ENCODE results near the gene NEO1. TPM values are rescaled to one million over a fixed set of nuclear protein-coding genes. Genes with fewer than 3 reads are reported as not detected.

The NEO1 gene
- polyA plus RNA-seq, 4 donors, result 8.4 to 162 (median 21.7) TPM

DNA sequence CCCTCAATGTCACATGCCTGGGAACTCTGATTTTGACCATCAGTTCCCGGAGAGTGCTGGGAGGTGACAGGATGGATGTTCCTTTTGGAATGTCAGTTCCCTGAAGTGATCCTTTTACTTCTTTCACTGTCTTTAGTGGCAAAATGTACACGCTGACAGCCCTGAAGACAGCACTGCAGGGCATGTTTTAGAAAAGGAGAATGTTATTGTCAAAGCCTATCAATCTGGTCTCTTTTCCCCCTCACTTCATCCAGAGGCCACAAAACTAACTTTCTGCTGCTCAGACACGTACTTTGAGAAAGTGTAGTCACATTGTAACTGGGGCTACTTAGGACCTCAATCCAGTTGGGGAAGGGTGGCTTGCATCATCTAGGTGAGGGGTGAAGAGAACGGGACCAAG lies 14.0 kb upstream of the NEO1 start:
- H3K4me3 ChIP-seq (ENCODE audit: low read depth in 1 of 3, low read length in 3 of 3), result no peak overlapping the region
- no peak for FAIRE-seq
- no peak overlapping the region for H3K27ac ChIP-seq (ENCODE audit: low read depth in 1 of 3, low read length in 2 of 3)
- H3K4me1 ChIP-seq (ENCODE audit: control insufficient read depth in 3 of 3, insufficient read depth in 2 of 3, low read depth in 1 of 3, low read length in 2 of 3), result peaks cover 0 to 16% (median 0%) of the 10 kb centered on the region in 3 donors
- no peak for DNase-seq
- H3K27me3 ChIP-seq (ENCODE audit: control insufficient read depth in 3 of 3, insufficient read depth in 3 of 3, low read length in 3 of 3), result no peaks in the 10 kb centered on the region
- peaks cover 0 to 3% of the 10 kb centered on the region in 2 donors for H3K9me3 ChIP-seq (ENCODE audit: control insufficient read depth in 2 of 2, insufficient read depth in 1 of 2, low read depth in 1 of 2, low read length in 1 of 2)
- H3K36me3 ChIP-seq (ENCODE audit: control insufficient read depth in 3 of 3, insufficient read depth in 2 of 3, low read depth in 1 of 3, low read length in 3 of 3), result no peaks in the 10 kb centered on the region
- WGBS, 3 donors, result 75 to 82% (median 78%) methylated on average over 4 of the region's 4 CpGs

DNA sequence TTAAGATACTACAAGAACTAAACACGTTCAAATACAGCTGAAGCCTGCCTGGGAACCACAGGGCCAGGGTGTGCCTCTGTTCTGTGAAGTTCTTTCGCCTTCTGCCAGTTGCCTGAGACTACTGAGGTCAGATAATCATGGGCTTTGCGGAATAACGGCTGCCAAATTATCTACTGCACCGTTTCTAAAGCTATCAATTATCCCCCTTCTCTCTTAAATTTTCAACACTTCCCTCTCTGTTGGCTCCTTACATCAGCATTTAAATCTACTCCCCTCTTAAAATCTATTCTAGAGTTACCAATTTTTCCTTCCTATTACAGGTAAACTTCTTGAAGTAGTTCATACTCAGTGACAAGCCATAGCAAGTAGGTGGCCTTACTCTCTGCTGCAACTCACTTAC lies 6.2 kb upstream of the NEO1 start:
- Histone ChIP-seq H3K4me1 (ENCODE audit: control insufficient read depth in 3 of 3, insufficient read depth in 2 of 3, low read depth in 1 of 3, low read length in 2 of 3) (no peaks in the 10 kb centered on the region), H3K4me3 (ENCODE audit: low read depth in 1 of 3, low read length in 3 of 3) (no peak overlapping the region), H3K27me3 (ENCODE audit: control insufficient read depth in 3 of 3, insufficient read depth in 3 of 3, low read length in 3 of 3) (no peaks in the 10 kb centered on the region), H3K27ac (ENCODE audit: low read depth in 1 of 3, low read length in 2 of 3) (no peak overlapping the region), H3K36me3 (ENCODE audit: control insufficient read depth in 3 of 3, insufficient read depth in 2 of 3, low read depth in 1 of 3, low read length in 3 of 3) (no peaks in the 10 kb centered on the region), H3K9me3 (ENCODE audit: control insufficient read depth in 2 of 2, insufficient read depth in 1 of 2, low read depth in 1 of 2, low read length in 1 of 2) (peaks cover 0 to 3% of the 10 kb centered on the region in 2 donors)
- DNase-seq (no peak), FAIRE-seq (no peak)
- 68 to 70% (median 69%) methylated on average over 5 of the region's 5 CpGs for WGBS, 3 donors

GRCh38 chr15:73047882-73048281 lies 4.4 kb upstream of the NEO1 start:
- H3K27ac ChIP-seq (ENCODE audit: low read depth in 1 of 3, low read length in 2 of 3), result no peak overlapping the region
- H3K9me3 ChIP-seq (ENCODE audit: control insufficient read depth in 2 of 2, insufficient read depth in 1 of 2, low read depth in 1 of 2, low read length in 1 of 2), result peaks cover 0 to 1% of the 10 kb centered on the region in 2 donors
- no peak overlapping the region for H3K4me3 ChIP-seq (ENCODE audit: low read depth in 1 of 3, low read length in 3 of 3)
- WGBS, 3 donors, result 75 to 86% (median 85%) methylated on average over 6 of the region's 6 CpGs
- no peaks in the 10 kb centered on the region for H3K27me3 ChIP-seq (ENCODE audit: control insufficient read depth in 3 of 3, insufficient read depth in 3 of 3, low read length in 3 of 3)
- DNase-seq, result no peak
- H3K4me1 ChIP-seq (ENCODE audit: control insufficient read depth in 3 of 3, insufficient read depth in 2 of 3, low read depth in 1 of 3, low read length in 2 of 3), result no peaks in the 10 kb centered on the region
- no peaks in the 10 kb centered on the region for H3K36me3 ChIP-seq (ENCODE audit: control insufficient read depth in 3 of 3, insufficient read depth in 2 of 3, low read depth in 1 of 3, low read length in 3 of 3)
- FAIRE-seq, result no peak

DNA sequence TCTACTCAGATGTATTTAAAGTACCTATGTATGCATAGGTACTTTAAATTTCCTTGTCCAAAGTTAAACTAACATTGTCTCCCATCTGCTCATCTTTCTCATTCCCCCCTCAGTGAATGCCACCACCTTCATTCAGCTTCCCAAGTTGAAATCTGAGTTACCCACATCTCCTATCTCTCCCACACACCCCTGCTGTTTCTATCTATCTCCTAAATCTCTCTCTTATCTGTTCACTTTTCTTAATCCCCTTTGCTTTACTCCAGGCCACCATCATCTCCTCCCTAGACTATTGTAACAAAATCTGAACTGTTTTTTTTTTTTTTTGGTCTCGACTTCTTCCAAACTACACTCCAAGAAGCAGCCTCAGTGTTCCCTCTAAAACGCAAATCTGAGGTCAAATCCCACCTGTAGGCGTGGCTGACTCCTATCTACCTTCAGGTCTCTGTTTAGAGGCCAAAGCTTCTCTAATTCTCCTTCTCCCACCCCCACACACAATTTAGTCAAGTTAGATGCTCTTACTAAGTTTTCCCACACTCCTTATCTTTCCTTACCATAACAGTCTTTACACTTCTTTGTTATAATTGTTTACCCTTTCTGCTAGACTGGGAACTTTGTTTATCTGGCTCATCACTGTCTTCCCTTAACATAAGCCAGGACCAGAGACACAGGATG lies 3.5 kb upstream of the NEO1 start:
- 41 to 53% (median 52%) methylated on average over 3 of the region's 3 CpGs for WGBS, 3 donors
- no peaks in the 10 kb centered on the region for H3K4me1 ChIP-seq (ENCODE audit: control insufficient read depth in 3 of 3, insufficient read depth in 2 of 3, low read depth in 1 of 3, low read length in 2 of 3)
- no peak overlapping the region for H3K4me3 ChIP-seq (ENCODE audit: low read depth in 1 of 3, low read length in 3 of 3)
- H3K27ac ChIP-seq (ENCODE audit: low read depth in 1 of 3, low read length in 2 of 3), result no peak overlapping the region
- H3K9me3 ChIP-seq (ENCODE audit: control insufficient read depth in 2 of 2, insufficient read depth in 1 of 2, low read depth in 1 of 2, low read length in 1 of 2), result no peaks in the 10 kb centered on the region
- DNase-seq (no peak), FAIRE-seq (no peak)
- no peaks in the 10 kb centered on the region for H3K27me3 ChIP-seq (ENCODE audit: control insufficient read depth in 3 of 3, insufficient read depth in 3 of 3, low read length in 3 of 3)
- no peaks in the 10 kb centered on the region for H3K36me3 ChIP-seq (ENCODE audit: control insufficient read depth in 3 of 3, insufficient read depth in 2 of 3, low read depth in 1 of 3, low read length in 3 of 3)

DNA sequence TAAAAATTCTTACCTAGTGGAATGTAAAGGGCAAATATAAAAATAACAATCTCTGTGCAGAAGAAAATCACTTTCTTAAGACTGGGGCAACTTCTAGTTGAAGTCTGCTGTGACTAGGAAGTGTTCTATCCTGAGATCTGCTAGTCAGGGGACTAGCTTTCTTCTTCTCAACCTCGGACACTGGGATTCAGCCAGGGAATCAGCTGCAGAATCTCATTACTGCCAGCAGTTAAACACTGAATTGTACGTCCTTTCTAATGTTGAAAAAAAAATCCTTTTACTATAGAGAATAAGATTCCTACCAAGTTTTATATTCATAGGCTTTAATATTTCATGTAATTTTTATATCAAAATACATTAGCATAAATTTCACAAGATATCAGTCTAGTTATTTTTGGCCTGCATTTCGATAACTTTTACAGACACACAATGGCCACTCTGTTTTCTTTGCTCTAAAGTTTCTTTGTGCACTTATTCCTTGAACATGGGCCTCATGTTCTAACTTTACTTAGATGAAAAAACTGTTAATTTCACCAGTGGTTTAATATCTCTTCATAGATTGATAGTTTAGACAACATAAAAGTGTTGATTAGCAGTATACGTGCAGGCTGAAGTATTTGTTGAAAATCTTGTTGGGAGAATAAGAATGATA lies 2.6 kb upstream of the NEO1 start:
- Histone ChIP-seq H3K4me1 (ENCODE audit: control insufficient read depth in 3 of 3, insufficient read depth in 2 of 3, low read depth in 1 of 3, low read length in 2 of 3) (no peaks in the 10 kb centered on the region), H3K27me3 (ENCODE audit: control insufficient read depth in 3 of 3, insufficient read depth in 3 of 3, low read length in 3 of 3) (no peaks in the 10 kb centered on the region), H3K4me3 (ENCODE audit: low read depth in 1 of 3, low read length in 3 of 3) (no peak overlapping the region), H3K36me3 (ENCODE audit: control insufficient read depth in 3 of 3, insufficient read depth in 2 of 3, low read depth in 1 of 3, low read length in 3 of 3) (no peaks in the 10 kb centered on the region), H3K27ac (ENCODE audit: low read depth in 1 of 3, low read length in 2 of 3) (no peak overlapping the region), H3K9me3 (ENCODE audit: control insufficient read depth in 2 of 2, insufficient read depth in 1 of 2, low read depth in 1 of 2, low read length in 1 of 2) (no peaks in the 10 kb centered on the region)
- FAIRE-seq (no peak), DNase-seq (no peak)
- 70 to 90% (median 78%) methylated on average over 4 of the region's 4 CpGs for WGBS, 3 donors

- Histone ChIP-seq H3K27ac (ENCODE audit: low read depth in 1 of 3, low read length in 2 of 3) (peak overlapping the region in 2 of 3 donors; percentile 96 to 97), H3K4me1 (ENCODE audit: control insufficient read depth in 3 of 3, insufficient read depth in 2 of 3, low read depth in 1 of 3, low read length in 2 of 3) (peaks cover 0 to 3% (median under 1%) of the 10 kb centered on the region in 3 donors), H3K27me3 (ENCODE audit: control insufficient read depth in 3 of 3, insufficient read depth in 3 of 3, low read length in 3 of 3) (no peaks in the 10 kb centered on the region), H3K36me3 (ENCODE audit: control insufficient read depth in 3 of 3, insufficient read depth in 2 of 3, low read depth in 1 of 3, low read length in 3 of 3) (no peaks in the 10 kb centered on the region), H3K9me3 (ENCODE audit: control insufficient read depth in 2 of 2, insufficient read depth in 1 of 2, low read depth in 1 of 2, low read length in 1 of 2) (no peaks in the 10 kb centered on the region), H3K4me3 (ENCODE audit: low read depth in 1 of 3, low read length in 3 of 3) (peak overlapping the region in 2 of 3 donors; percentile 85 to 98)
- FAIRE-seq, result no peak
- 19 to 25% (median 24%) methylated on average over 10 of the region's 10 CpGs for WGBS, 3 donors
- peak in 1 of 2 donors; percentile 31 for DNase-seq
These were observed 1.5 kb upstream of the NEO1 start for GRCh38 chr15:73050561-73051295.

DNA sequence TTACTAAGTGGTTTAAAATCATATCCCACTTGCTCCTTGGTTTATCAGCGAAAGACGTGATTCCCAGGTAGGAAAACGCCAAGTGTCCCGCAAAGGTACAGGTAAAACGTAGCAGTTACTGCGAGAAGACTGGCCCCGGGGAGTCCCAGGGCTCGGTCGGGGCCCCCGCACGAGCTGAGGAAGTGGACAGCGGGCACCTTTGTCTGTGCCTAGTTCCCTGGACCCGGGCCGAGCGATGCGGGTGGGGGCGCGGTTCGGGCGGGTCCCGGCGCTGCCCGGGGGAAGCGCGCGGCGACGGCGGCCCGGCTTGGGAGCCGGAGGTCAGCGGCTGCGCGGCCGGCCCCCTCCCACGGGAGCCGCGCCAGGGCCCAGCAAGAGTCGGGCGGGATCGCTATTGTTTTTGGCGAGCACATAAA lies 864 bp upstream of the NEO1 start:
- Histone ChIP-seq H3K4me1 (ENCODE audit: control insufficient read depth in 3 of 3, insufficient read depth in 2 of 3, low read depth in 1 of 3, low read length in 2 of 3) (peaks cover 0 to 4% (median 3%) of the 10 kb centered on the region in 3 donors), H3K9me3 (ENCODE audit: control insufficient read depth in 2 of 2, insufficient read depth in 1 of 2, low read depth in 1 of 2, low read length in 1 of 2) (no peaks in the 10 kb centered on the region), H3K36me3 (ENCODE audit: control insufficient read depth in 3 of 3, insufficient read depth in 2 of 3, low read depth in 1 of 3, low read length in 3 of 3) (no peaks in the 10 kb centered on the region), H3K4me3 (ENCODE audit: low read depth in 1 of 3, low read length in 3 of 3) (peak overlapping the region; percentile 48 to 98 (median 85)), H3K27ac (ENCODE audit: low read depth in 1 of 3, low read length in 2 of 3) (peak overlapping the region; percentile 82 to 97 (median 96)), H3K27me3 (ENCODE audit: control insufficient read depth in 3 of 3, insufficient read depth in 3 of 3, low read length in 3 of 3) (no peaks in the 10 kb centered on the region)
- FAIRE-seq (no peak), DNase-seq (peak in 1 of 2 donors; percentile 60)
- WGBS, 3 donors, result 0 to 1% (median 1%) methylated on average over 17 to 42 of the region's 42 CpGs

GRCh38 chr15:73052653-73053397 lies 562 bp downstream of the NEO1 start:
- Histone ChIP-seq H3K9me3 (ENCODE audit: control insufficient read depth in 2 of 2, insufficient read depth in 1 of 2, low read depth in 1 of 2, low read length in 1 of 2) (no peaks in the 10 kb centered on the region), H3K4me3 (ENCODE audit: low read depth in 1 of 3, low read length in 3 of 3) (peak overlapping the region; percentile 86 to 98 (median 91)), H3K27me3 (ENCODE audit: control insufficient read depth in 3 of 3, insufficient read depth in 3 of 3, low read length in 3 of 3) (no peaks in the 10 kb centered on the region), H3K36me3 (ENCODE audit: control insufficient read depth in 3 of 3, insufficient read depth in 2 of 3, low read depth in 1 of 3, low read length in 3 of 3) (no peaks in the 10 kb centered on the region), H3K4me1 (ENCODE audit: control insufficient read depth in 3 of 3, insufficient read depth in 2 of 3, low read depth in 1 of 3, low read length in 2 of 3) (peaks cover 0 to 4% (median 3%) of the 10 kb centered on the region in 3 donors), H3K27ac (ENCODE audit: low read depth in 1 of 3, low read length in 2 of 3) (peak overlapping the region; percentile 88 to 93 (median 88))
- FAIRE-seq (no peak), DNase-seq (peak; percentile 71 to 77)
- WGBS, 3 donors, result 0 to 1% (median 1%) methylated on average over 34 to 61 of the region's 61 CpGs

Data from small intestine (tissue), 7 donors.